Fibroblast of upper back skin (primary cell): Measurements from ENCODE around the gene MALSU1.

ENCODE experiments used
- DNase-seq: peaks from one replicate; pipeline ENCODE4 v3.0.0-alpha.2; 2013

The MALSU1 gene

GRCh38 chr7:23336799-23337283 is 37.7 kb downstream of the MALSU1 start:
- no peak for DNase-seq

GRCh38 chr7:23337374-23337773 is 38.2 kb downstream of the MALSU1 start:
- DNase-seq, result no peak

GRCh38 chr7:23338439-23338838 is 39.3 kb downstream of the MALSU1 start:
- no peak for DNase-seq

GRCh38 chr7:23338863-23339262 is 39.7 kb downstream of the MALSU1 start:
- DNase-seq, result no peak

- DNase-seq, result peak; percentile 36
Observed at GRCh38 chr7:23341846-23342598, 42.9 kb downstream of the MALSU1 start.

GRCh38 chr7:23343102-23343501 is 44.0 kb downstream of the MALSU1 start:
- DNase-seq, result no peak

GRCh38 chr7:23343806-23344475 is 44.8 kb downstream of the MALSU1 start:
- no peak for DNase-seq

GRCh38 chr7:23345601-23346000 is 46.5 kb downstream of the MALSU1 start:
- no peak for DNase-seq

- no peak for DNase-seq
Observed at GRCh38 chr7:23346316-23346715, 47.2 kb downstream of the MALSU1 start.

GRCh38 chr7:23347033-23347681 is 48.0 kb downstream of the MALSU1 start:
- no peak for DNase-seq

GRCh38 chr7:23347682-23348180 is 48.6 kb downstream of the MALSU1 start:
- peak; percentile 82 for DNase-seq

GRCh38 chr7:23349484-23350157 is 50.5 kb downstream of the MALSU1 start:
- DNase-seq, result peak; percentile 88

GRCh38 chr7:23350466-23350865 is 51.3 kb downstream of the MALSU1 start:
- DNase-seq, result no peak

GRCh38 chr7:23353172-23353571 is 54.0 kb downstream of the MALSU1 start:
- no peak for DNase-seq

GRCh38 chr7:23356168-23356567 is 57.0 kb downstream of the MALSU1 start:
- no peak for DNase-seq

- no peak for DNase-seq
Observed at GRCh38 chr7:23356726-23357125, 57.6 kb downstream of the MALSU1 start.

- DNase-seq, result peak; percentile 39
Observed at GRCh38 chr7:23357190-23358093, 58.3 kb downstream of the MALSU1 start.

GRCh38 chr7:23358152-23358674 is 59.1 kb downstream of the MALSU1 start:
- no peak for DNase-seq
